ENCODE results near the gene CUEDC2. TPM values are rescaled to one million over a fixed set of nuclear protein-coding genes. Genes with fewer than 3 reads are reported as not detected.

The CUEDC2 gene
- total RNA-seq, 1 experiment from 2014 or later = 40.2 TPM

GRCh38 chr10:102409604-102410428 is 22.6 kb downstream of the CUEDC2 start:
- Mint-ChIP-seq H3K9me3 (no peaks in the 10 kb centered on the region), H3K4me3 (peak overlapping the region; percentile 69), H3K27ac (no peak overlapping the region), H3K27me3 (ENCODE audit: low read depth) (peaks cover 67% of the 10 kb centered on the region), H3K4me1 (peaks cover 30% of the 10 kb centered on the region), H3K36me3 (no peaks in the 10 kb centered on the region)
- ATAC-seq (peak; percentile 16), DNase-seq (ENCODE audit: low spot score) (peak; percentile 40)
- CTCF ChIA-PET = interaction anchor here (0.8 to 5.5 kb wide), 12 partner anchors 11 to 240 kb away, joined by 3 to 61 read pairs (median 8); partner anchors contain the start of genes FBXL15 and NFKB2
- TF ChIP-seq CREM (CRISPR knock-in tag; IDR thresholded peaks at IDR 0.05) = no peak
- no peak for TF ChIP-seq ELF4 (CRISPR knock-in tag; IDR thresholded peaks at IDR 0.05; ENCODE audit: low read depth)
- no peak for TF ChIP-seq SMAD3 (CRISPR knock-in tag; IDR thresholded peaks at IDR 0.05; ENCODE audit: borderline replicate concordance)
- TF ChIP-seq, protein P1, sequence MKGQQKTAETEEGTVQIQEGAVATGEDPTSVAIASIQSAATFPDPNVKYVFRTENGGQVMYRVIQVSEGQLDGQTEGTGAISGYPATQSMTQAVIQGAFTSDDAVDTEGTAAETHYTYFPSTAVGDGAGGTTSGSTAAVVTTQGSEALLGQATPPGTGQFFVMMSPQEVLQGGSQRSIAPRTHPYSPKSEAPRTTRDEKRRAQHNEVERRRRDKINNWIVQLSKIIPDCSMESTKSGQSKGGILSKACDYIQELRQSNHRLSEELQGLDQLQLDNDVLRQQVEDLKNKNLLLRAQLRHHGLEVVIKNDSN (CRISPR knock-in tag; IDR thresholded peaks at IDR 0.05) = no peak
- no peak for TF ChIP-seq NFE2L1 (CRISPR knock-in tag; IDR thresholded peaks at IDR 0.05)
- 0 out of 2 replicates have a peak, but pooled peaks have one; percentile 13 for TF ChIP-seq PRDM15 (CRISPR knock-in tag; IDR thresholded peaks at IDR 0.05)
- TF ChIP-seq CREB1 (CRISPR knock-in tag; IDR thresholded peaks at IDR 0.05) = no peak
- POLR2A ChIA-PET = interaction anchor here (1.1 to 1.7 kb wide), 4 partner anchors 11 to 52 kb away, joined by 3 to 9 read pairs (median 4); partner anchors contain the start of genes CUEDC2 and FBXL15

DNA sequence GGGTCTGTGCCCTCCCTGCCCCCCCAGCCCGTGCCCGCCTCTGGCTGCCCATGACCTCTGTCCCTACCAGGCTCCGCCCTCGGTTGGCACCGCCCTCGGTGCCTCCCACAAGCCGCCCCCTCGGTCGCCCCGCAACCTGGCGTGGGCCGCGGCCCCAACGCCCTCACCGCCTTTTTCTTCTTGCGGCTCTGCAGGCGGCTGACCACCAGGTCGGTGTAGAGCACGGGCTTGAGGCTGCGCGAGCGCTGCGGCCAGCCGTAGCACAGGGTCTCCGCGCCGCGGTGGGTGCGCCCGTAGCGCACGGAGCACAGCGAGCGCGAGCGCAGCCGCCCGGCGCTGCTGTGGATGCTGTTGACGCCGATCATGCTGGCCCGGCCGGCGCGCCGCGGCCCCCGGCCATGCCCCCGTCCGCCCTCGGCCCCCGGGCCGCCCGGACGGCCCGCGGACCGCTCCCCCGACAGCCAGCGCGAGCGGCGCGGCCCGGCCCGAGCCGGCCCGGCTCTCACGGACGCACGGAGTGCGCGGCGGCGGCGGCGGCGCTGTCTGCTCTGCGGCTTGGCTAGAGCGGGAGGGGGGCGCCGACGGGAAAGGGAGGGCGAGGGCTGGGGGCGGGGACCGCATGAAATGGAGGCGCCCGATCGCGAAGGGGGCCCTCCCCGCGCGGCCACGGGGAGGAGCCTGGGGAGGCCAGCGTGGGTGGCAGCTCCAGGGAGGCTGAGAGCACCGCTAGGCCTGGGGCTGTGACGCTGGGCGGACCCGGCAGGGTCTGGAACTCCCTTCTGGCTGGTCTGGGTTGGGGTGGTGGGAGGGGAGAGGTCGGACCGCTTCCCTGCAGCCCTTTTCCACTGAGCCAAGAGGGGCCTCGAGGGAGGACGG is 23.4 kb downstream of the CUEDC2 start:
- TF ChIP-seq IRF2 (CRISPR knock-in tag; IDR thresholded peaks at IDR 0.05; ENCODE audit: borderline replicate concordance, low read depth) (0 out of 2 replicates have a peak, but pooled peaks have one; percentile 10), ZNF219 (CRISPR knock-in tag; IDR thresholded peaks at IDR 0.05; ENCODE audit: borderline replicate concordance) (no peak), FOXP1 (CRISPR knock-in tag; IDR thresholded peaks at IDR 0.05; ENCODE audit: borderline replicate concordance) (no peak), SP1 (CRISPR knock-in tag; conservative IDR thresholded peaks at IDR 0.05) (peak; percentile 51; the same call in 1 of the 2 replicates), ATF3 (CRISPR knock-in tag; conservative IDR thresholded peaks at IDR 0.05) (no peak), GTF2I (CRISPR knock-in tag; conservative IDR thresholded peaks at IDR 0.05) (no peak), CREB1 (CRISPR knock-in tag; IDR thresholded peaks at IDR 0.05) (no peak), MAX (CRISPR knock-in tag; IDR thresholded peaks at IDR 0.05) (0 out of 2 replicates have a peak, but pooled peaks have one; percentile 33)
- TF ChIP-seq, protein P1 (CRISPR knock-in tag; IDR thresholded peaks at IDR 0.05) = no peak
- DNase-seq (ENCODE audit: low spot score) (peak; percentile 55), ATAC-seq (peak; percentile 29)
- H3K27ac Mint-ChIP-seq = no peak overlapping the region
- peak overlapping the region; percentile 69 for H3K4me3 Mint-ChIP-seq
- H3K9me3 Mint-ChIP-seq = no peaks in the 10 kb centered on the region
- CTCF ChIA-PET = interaction anchor here (0.9 to 5.5 kb wide), 9 partner anchors 10 to 179 kb away, joined by 3 to 61 read pairs (median 13); partner anchors contain the start of genes FBXL15 and NFKB2
- H3K4me1 Mint-ChIP-seq = peaks cover 30% of the 10 kb centered on the region
- H3K27me3 Mint-ChIP-seq (ENCODE audit: low read depth) = peaks cover 67% of the 10 kb centered on the region
- POLR2A ChIA-PET = interaction anchor here (1.7 kb wide), 1 partner anchor 12 kb away, joined by 9 read pairs; the partner anchor contains the start of gene FBXL15
- H3K36me3 Mint-ChIP-seq = no peaks in the 10 kb centered on the region

All from WTC11 (cell line).